Melanocyte of skin (primary cell): ENCODE data around the gene FAM236B. TPM values are rescaled to one million over a fixed set of nuclear protein-coding genes. Genes with fewer than 3 reads are reported as not detected.

Experiments
- small RNA-seq, 2 donors: library from RNA; depleted of rRNA; stranded (forward); fragments of <200 nt; gene quantifications; one replicate each; pipeline ENCODE3, GENCODE V24; 2012
- total RNA-seq, 2 donors: library from RNA; depleted of rRNA; stranded (reverse); fragments of >200 nt; gene quantifications; 2 replicates each; pipeline ENCODE4 v1.2.3, GENCODE V29; 2012

Gene FAM236B
- total RNA-seq = not detected

GRCh38 chrX:72782560-72782959 lies at the start of gene FAM236B:
TSS of gene FAM236B (minus strand) at chrX:72782660. CDS start at chrX:72782560, 100 bp downstream.

GRCh38 chrX:72808110-72808509 lies 25.6 kb upstream of the FAM236B start, which contains the start of gene FAM236D:
TSS of gene FAM236D (minus strand) at chrX:72808210. CDS start at chrX:72808110, 100 bp downstream.

GRCh38 chrX:72776653-72777466 lies 5.6 kb downstream of the FAM236B start, which contains the start of gene DMRTC1B:
TSS of gene DMRTC1B (plus strand) at chrX:72776890. CDS start at chrX:72845136, 68,246 bp downstream.

Small RNA genes lying within 50 kb of the gene (small RNA-seq; reads per million reads assigned to genes)
- 2.4 to 9.0 reads per million in 2 donors for gene RNU1-112P

Other genes with a start within 250 kb of the FAM236B start
- 10 to 100 TPM; 21.6 to 26.2 TPM for gene HDAC8, start 209.8 kb downstream of the FAM236B start, total RNA-seq
- 1 to 10 TPM; 6.5 to 6.7 TPM for gene PHKA1, start 68.4 kb downstream of the FAM236B start, total RNA-seq
- gene DMRTC1B, start 5.8 kb downstream of the FAM236B start, total RNA-seq = not detected
- not detected for gene FAM236D, start 25.6 kb upstream of the FAM236B start, total RNA-seq
- not detected for gene FAM236C, start 130.0 kb upstream of the FAM236B start, total RNA-seq
- not detected for gene FAM236A, start 155.5 kb upstream of the FAM236B start, total RNA-seq
- not detected for gene DMRTC1, start 161.2 kb upstream of the FAM236B start, total RNA-seq
- gene PABPC1L2B, start 220.3 kb upstream of the FAM236B start, total RNA-seq = not detected